ENCODE data around the gene TSPAN5. TPM values are rescaled to one million over a fixed set of nuclear protein-coding genes. Genes with fewer than 3 reads are reported as not detected.

Gene TSPAN5
- total RNA-seq, 1 donor from 2014 or later, result 25.0 TPM

DNA sequence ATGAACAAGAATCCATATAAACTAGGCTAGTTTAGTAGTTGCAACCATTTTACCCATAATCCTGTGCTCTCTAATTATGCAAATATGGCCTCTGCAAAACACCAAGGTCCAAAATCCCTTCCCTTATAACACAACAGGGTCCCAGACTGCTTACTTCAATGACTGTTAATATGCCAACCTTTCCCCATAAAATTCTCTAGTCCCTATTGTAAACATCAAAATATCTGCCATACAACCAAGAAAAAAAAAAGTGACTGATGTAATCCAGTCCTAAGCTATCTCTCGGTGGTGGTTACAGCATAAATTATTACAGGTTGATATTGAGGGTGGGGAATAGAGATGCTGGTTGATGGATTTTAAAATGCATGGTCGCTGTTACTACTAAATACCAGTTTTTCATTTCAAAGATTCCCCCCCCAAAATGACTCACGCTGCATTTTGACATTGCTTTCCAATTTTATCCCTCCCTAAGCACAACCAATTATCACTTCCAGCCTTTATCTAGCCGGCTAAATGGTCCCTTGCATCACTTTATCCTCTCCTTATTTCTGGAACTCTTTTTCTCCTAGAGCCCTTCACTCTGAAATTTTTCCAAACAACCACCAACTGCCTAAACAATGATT is 44.8 kb downstream of the TSPAN5 start:
- DNase-seq (ENCODE audit: low read depth, low spot score), result no peak
- H3K4me1 Mint-ChIP-seq, result peaks cover 59% of the 10 kb centered on the region
- TF ChIP-seq, protein P1, sequence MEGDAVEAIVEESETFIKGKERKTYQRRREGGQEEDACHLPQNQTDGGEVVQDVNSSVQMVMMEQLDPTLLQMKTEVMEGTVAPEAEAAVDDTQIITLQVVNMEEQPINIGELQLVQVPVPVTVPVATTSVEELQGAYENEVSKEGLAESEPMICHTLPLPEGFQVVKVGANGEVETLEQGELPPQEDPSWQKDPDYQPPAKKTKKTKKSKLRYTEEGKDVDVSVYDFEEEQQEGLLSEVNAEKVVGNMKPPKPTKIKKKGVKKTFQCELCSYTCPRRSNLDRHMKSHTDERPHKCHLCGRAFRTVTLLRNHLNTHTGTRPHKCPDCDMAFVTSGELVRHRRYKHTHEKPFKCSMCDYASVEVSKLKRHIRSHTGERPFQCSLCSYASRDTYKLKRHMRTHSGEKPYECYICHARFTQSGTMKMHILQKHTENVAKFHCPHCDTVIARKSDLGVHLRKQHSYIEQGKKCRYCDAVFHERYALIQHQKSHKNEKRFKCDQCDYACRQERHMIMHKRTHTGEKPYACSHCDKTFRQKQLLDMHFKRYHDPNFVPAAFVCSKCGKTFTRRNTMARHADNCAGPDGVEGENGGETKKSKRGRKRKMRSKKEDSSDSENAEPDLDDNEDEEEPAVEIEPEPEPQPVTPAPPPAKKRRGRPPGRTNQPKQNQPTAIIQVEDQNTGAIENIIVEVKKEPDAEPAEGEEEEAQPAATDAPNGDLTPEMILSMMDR (conservative IDR thresholded peaks at IDR 0.05), result no peak
- no peaks in the 10 kb centered on the region for H3K27me3 Mint-ChIP-seq (ENCODE audit: low read depth)
- H3K36me3 Mint-ChIP-seq (ENCODE audit: low read depth), result no peaks in the 10 kb centered on the region
- no peak overlapping the region for H3K27ac Mint-ChIP-seq (ENCODE audit: unreplicated experiment)
- H3K4me3 Mint-ChIP-seq, result no peak overlapping the region
- no peaks in the 10 kb centered on the region for H3K9me3 Mint-ChIP-seq

DNA sequence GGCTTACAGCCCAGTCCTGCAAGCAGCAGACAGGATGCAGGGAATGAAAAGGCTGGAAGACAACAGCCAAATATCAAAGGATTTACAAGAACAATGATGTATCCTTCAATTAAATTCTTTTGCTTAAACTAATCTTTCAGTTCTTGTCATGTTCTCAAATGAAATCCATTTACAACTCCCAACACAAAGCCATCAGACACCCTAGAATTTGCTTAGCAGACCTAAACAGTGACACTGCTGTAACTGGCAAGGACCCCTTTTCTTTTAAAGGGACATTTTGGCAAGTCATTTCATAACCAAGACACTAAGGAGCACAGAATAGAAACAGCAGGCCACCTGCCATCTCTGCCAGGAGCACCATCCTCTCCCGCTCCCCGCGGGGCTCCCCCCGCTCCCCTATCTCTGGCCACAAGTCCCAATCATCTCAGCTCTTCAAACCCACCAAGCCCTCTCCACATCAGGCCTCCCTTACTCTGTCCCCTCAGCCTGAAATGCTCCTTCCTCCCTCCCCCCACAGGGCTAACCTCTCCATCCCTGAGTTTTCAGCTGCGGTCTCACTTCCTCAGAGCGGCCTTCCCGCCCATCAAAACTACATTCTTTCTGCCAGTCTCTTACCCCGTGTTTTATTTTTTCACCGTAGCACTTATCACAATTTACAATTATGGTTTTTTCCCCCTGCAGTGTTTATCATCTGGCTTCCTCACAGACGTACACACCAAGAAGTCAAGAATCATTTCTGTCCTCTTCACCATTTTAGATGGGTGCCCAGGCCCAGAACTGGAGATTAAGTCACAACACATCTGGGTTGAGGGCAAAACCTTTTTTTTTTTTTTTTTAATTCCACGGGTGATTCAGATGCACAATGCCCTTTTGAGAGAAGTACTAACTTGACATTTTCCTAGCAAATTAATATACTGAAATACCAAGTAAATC is 45.8 kb downstream of the TSPAN5 start:
- TF ChIP-seq, protein P1 (conservative IDR thresholded peaks at IDR 0.05), result no peak

DNA sequence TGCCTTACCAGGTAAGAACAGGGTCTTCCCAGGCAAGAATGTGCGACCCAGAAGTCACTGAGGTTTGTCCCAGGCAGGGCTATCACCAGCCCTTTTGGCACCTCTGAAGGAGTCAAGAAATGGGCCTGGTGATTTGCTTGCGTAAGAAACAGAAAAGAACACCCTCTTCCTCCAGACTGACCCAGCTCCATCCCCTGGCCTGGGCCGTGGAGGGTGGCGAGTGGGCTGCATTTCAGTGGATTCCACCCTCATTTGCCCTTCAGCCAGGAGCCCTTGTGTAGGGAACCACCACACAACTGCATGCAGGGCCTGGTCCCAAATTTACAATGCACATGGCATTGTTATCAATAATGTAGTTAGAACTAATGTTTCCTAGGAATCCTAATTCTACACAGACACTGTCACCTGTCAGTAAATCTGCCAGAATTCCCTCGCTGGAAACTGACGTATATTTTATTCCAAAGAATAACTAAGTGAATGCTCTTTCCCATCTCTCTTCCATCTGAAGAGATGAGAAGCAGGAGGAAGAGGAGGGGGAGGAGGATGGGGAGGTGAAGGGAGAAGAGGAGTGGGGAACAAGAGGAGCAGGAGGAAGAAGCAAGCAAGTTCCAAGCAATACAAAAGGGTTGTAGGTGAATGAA is 46.6 kb downstream of the TSPAN5 start:
- peaks cover 60% of the 10 kb centered on the region for H3K4me1 Mint-ChIP-seq
- no peak for DNase-seq (ENCODE audit: low read depth, low spot score)
- no peaks in the 10 kb centered on the region for H3K36me3 Mint-ChIP-seq (ENCODE audit: low read depth)
- TF ChIP-seq, protein P1 (conservative IDR thresholded peaks at IDR 0.05), result no peak
- no peak overlapping the region for H3K4me3 Mint-ChIP-seq
- no peak overlapping the region for H3K27ac Mint-ChIP-seq (ENCODE audit: unreplicated experiment)
- no peaks in the 10 kb centered on the region for H3K27me3 Mint-ChIP-seq (ENCODE audit: low read depth)
- no peaks in the 10 kb centered on the region for H3K9me3 Mint-ChIP-seq

More for the DNA sequence above, 45.8 kb downstream of the TSPAN5 start:
- Mint-ChIP-seq H3K9me3 (no peaks in the 10 kb centered on the region), H3K27me3 (ENCODE audit: low read depth) (no peaks in the 10 kb centered on the region), H3K36me3 (ENCODE audit: low read depth) (no peaks in the 10 kb centered on the region), H3K4me3 (peak overlapping the region; percentile 48), H3K4me1 (peaks cover 60% of the 10 kb centered on the region), H3K27ac (ENCODE audit: unreplicated experiment) (peak overlapping the region; percentile 29)
- no peak for DNase-seq (ENCODE audit: low read depth, low spot score)

DNA sequence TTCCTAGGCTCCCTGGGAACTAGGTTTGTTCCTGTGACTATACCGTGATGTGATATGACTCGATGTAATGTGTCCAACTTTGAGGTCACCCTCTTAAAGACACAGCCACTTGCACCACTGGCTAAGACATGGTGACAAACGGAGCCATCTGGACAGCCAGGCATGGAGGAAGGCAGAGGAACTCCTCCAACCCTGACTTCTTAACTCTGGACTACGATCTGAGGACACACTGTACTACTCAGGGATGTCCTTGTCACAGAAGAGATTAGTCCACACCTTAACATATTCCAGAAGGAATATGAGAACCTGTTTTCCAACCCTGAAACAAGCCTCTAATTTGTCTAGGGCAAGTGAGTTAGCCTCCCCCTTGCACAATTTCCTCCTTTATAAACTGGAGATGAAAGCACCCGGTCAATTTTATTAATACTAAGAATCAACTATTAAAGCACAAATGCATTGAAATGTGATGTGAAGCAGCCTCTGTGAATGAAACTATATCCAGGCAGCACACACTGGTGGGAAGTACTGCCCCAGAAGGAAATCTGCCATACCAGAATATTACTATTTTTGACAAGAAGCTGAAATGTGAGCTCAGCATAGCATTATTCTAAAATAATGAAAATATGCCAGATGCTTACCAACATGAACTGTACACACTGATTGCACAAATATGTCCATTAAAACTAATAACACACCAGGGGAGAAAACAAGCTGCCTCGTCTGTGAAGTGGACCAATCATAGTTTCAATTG is 47.3 kb downstream of the TSPAN5 start:
- H3K36me3 Mint-ChIP-seq (ENCODE audit: low read depth), result no peaks in the 10 kb centered on the region
- peaks cover 62% of the 10 kb centered on the region for H3K4me1 Mint-ChIP-seq
- no peaks in the 10 kb centered on the region for H3K9me3 Mint-ChIP-seq
- DNase-seq (ENCODE audit: low read depth, low spot score), result no peak
- TF ChIP-seq, protein P1 (conservative IDR thresholded peaks at IDR 0.05), result no peak
- no peaks in the 10 kb centered on the region for H3K27me3 Mint-ChIP-seq (ENCODE audit: low read depth)
- no peak overlapping the region for H3K27ac Mint-ChIP-seq (ENCODE audit: unreplicated experiment)
- H3K4me3 Mint-ChIP-seq, result no peak overlapping the region

- Mint-ChIP-seq H3K36me3 (ENCODE audit: low read depth) (no peaks in the 10 kb centered on the region), H3K9me3 (no peaks in the 10 kb centered on the region), H3K27ac (ENCODE audit: unreplicated experiment) (no peak overlapping the region), H3K4me1 (peaks cover 63% of the 10 kb centered on the region), H3K27me3 (ENCODE audit: low read depth) (no peaks in the 10 kb centered on the region), H3K4me3 (no peak overlapping the region)
- TF ChIP-seq, protein P1 (conservative IDR thresholded peaks at IDR 0.05), result no peak
- no peak for DNase-seq (ENCODE audit: low read depth, low spot score)
Measured at GRCh38 chr4:98610431-98610830, 48.0 kb downstream of the TSPAN5 start.
